SU-DHL-6 (cell line): Measurements from ENCODE around the gene ETV1.

Source experiments
- H2AFZ ChIP-seq: fragments of 200-600 bp; sonication (generic); 2 replicates; pipeline ENCODE4 v1.6.1; 2014; ENCODE audit warnings: low read depth, mild to moderate bottlenecking, moderate library complexity, mixed read lengths, antibody characterized with exemption, low read length; ENCODE audit not compliant: severe bottlenecking
- H3F3A ChIP-seq: fragments of 200-600 bp; shearing (Covaris generic); 2 replicates; pipeline ENCODE4 v1.6.0; 2016; ENCODE audit warnings: antibody characterized with exemption, mild to moderate bottlenecking; ENCODE audit not compliant: insufficient read depth
- H3K27ac ChIP-seq: fragments of 200-600 bp; sonication (generic); 2 replicates; pipeline ENCODE4 v1.5.1; 2016; ENCODE audit warnings: low read depth, mild to moderate bottlenecking, low read length, moderate library complexity, mixed read lengths
- H3K27me3 ChIP-seq: fragments of 200-600 bp; sonication (generic), shearing (Covaris generic); 2 replicates; pipeline ENCODE4 v1.6.0; 2014; ENCODE audit warnings: mild to moderate bottlenecking, low read length
- H3K36me3 ChIP-seq: fragments of 200-600 bp; sonication (generic); 2 replicates; pipeline ENCODE4 v1.6.1; 2014; ENCODE audit warnings: mild to moderate bottlenecking, low read length, mixed read lengths
- H3K4me2 ChIP-seq: fragments of 300-600, 200-600 bp; shearing (Covaris generic), sonication (generic); 2 replicates; pipeline ENCODE4 v1.6.0; 2014; ENCODE audit warnings: low read length, low read depth, mild to moderate bottlenecking; ENCODE audit not compliant: poor library complexity, severe bottlenecking
- H3K4me3 ChIP-seq: fragments of 200-600 bp; sonication (generic); 2 replicates; pipeline ENCODE4 v1.5.1; 2014; ENCODE audit warnings: antibody characterized with exemption, low read length, mild to moderate bottlenecking, mixed read lengths; ENCODE audit not compliant: insufficient read depth, poor library complexity, severe bottlenecking
- H3K79me2 ChIP-seq: fragments of 200-600 bp; sonication (generic); 2 replicates; pipeline ENCODE4 v1.6.1; 2014; ENCODE audit warnings: mild to moderate bottlenecking, low read length, moderate library complexity; ENCODE audit not compliant: insufficient read depth
- H3K9ac ChIP-seq: fragments of 200-600 bp; sonication (generic); 2 replicates; pipeline ENCODE4 v1.7.0; 2014; ENCODE audit warnings: mild to moderate bottlenecking, low read length
- H3K9me2 ChIP-seq: fragments of 200-600 bp; sonication (generic); replicated peaks from 2 replicates; pipeline ENCODE4 v1.6.1; 2014; ENCODE audit warnings: low read length; ENCODE audit not compliant: insufficient read depth
- H3K9me3 ChIP-seq: fragments of 200-600 bp; sonication (generic); 2 replicates; pipeline ENCODE4 v1.6.1; 2014; ENCODE audit warnings: low read length, mixed read lengths; ENCODE audit not compliant: insufficient read depth
- H4K20me1 ChIP-seq: fragments of 200-600 bp; sonication (generic); 2 replicates; pipeline ENCODE4 v1.6.1; 2014; ENCODE audit warnings: low read depth, mild to moderate bottlenecking, antibody characterized with exemption, low read length, moderate library complexity, mixed read lengths
- EZH2phosphoT487 ChIP-seq: fragments of 200-600 bp; sonication (generic), shearing (Covaris generic); conservative IDR thresholded peaks from 2 replicates; pipeline ENCODE4 v1.6.1; 2018; ENCODE audit warnings: mild to moderate bottlenecking, antibody characterized with exemption, low read length, moderate library complexity, mixed read lengths
- TF ChIP-seq, protein P1 (sequence below): fragments of 200-600 bp; sonication (generic); IDR thresholded peaks from one replicate; pipeline ENCODE4 v1.5.1; 2017; ENCODE audit warnings: antibody characterized with exemption, mild to moderate bottlenecking, low read length, moderate library complexity; ENCODE audit not compliant: insufficient read depth, poor library complexity, severe bottlenecking

Gene ETV1

DNA sequence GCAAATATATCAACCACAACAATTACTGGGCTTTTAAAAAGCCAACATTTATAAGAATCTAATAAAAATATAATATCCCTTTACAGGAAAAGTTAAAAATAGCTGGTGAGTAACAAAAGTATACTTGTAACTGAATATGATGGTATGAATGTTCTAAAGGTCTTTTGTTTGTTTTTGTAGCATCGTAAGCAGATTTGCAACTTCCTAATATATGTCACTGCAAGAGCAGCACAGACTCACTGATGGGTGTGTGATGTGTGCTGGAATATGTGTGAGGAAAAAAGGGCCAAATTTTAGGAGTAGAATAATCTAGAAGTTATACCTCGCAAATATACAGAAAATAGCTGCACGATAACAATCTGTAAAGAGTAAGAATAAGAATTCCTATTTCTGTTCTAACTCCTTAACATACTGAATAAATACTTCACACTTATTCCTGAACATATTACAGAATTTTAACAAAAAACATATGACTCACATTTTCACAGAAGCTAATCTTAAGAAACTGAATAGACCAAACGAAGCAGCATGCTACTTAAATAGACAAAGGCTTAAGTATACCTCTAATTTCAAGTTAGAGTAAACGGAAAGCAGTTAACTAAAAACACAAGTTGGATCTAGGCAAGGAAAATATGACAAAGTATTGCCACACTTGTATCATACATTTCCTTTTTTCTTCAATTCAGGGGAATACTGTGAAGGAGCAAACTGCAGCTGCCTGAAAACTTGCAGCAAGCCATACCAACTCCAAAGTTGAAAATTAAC lies 9.6 kb downstream of the ETV1 start:
- Histone ChIP-seq H3K27me3 (no peaks in the 10 kb centered on the region), H3K9me3 (no peaks in the 10 kb centered on the region), H3K36me3 (no peaks in the 10 kb centered on the region), H3K4me2 (no peak overlapping the region), H2AFZ (no peak overlapping the region), H3F3A (no peaks in the 10 kb centered on the region), H4K20me1 (no peaks in the 10 kb centered on the region; the same call in 1 of the 2 replicates), H3K4me3 (no peak overlapping the region), H3K9ac (no peak overlapping the region), H3K27ac (no peak overlapping the region), H3K79me2 (no peaks in the 10 kb centered on the region), H3K9me2 (no peaks in the 10 kb centered on the region)
- no peak for TF ChIP-seq EZH2phosphoT487
- TF ChIP-seq, protein P1, sequence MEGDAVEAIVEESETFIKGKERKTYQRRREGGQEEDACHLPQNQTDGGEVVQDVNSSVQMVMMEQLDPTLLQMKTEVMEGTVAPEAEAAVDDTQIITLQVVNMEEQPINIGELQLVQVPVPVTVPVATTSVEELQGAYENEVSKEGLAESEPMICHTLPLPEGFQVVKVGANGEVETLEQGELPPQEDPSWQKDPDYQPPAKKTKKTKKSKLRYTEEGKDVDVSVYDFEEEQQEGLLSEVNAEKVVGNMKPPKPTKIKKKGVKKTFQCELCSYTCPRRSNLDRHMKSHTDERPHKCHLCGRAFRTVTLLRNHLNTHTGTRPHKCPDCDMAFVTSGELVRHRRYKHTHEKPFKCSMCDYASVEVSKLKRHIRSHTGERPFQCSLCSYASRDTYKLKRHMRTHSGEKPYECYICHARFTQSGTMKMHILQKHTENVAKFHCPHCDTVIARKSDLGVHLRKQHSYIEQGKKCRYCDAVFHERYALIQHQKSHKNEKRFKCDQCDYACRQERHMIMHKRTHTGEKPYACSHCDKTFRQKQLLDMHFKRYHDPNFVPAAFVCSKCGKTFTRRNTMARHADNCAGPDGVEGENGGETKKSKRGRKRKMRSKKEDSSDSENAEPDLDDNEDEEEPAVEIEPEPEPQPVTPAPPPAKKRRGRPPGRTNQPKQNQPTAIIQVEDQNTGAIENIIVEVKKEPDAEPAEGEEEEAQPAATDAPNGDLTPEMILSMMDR, result no peak

DNA sequence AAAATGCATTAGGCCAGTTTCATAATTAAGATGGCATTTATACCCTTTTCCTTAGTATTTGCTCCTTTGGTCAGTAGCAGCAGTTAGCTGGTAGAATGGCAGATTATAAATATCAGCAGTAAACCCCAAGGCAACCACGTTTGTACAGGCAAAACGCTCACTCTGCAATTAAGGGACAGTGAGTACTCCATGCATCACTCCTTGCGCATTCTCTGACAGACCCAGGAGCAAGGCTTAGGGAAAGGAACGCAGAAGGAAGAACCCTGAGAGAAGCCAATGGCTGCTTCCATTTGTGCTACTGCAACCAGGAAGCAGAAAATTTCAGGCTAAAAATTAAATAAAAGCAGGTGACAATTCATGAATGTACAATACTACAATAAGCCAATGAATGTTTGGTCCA lies 12.9 kb downstream of the ETV1 start:
- no peak overlapping the region for H3K4me2 ChIP-seq
- H3K4me3 ChIP-seq, result no peak overlapping the region
- H2AFZ ChIP-seq, result no peak overlapping the region
- H3K9me2 ChIP-seq, result no peaks in the 10 kb centered on the region
- no peak overlapping the region for H3K9ac ChIP-seq
- no peak overlapping the region for H3K27ac ChIP-seq
- TF ChIP-seq, protein P1, result no peak
- no peak for TF ChIP-seq EZH2phosphoT487
- H3K9me3 ChIP-seq, result no peaks in the 10 kb centered on the region
- H3F3A ChIP-seq, result no peaks in the 10 kb centered on the region
- no peaks in the 10 kb centered on the region for H3K36me3 ChIP-seq
- no peaks in the 10 kb centered on the region for H4K20me1 ChIP-seq
- H3K27me3 ChIP-seq, result no peaks in the 10 kb centered on the region
- no peaks in the 10 kb centered on the region for H3K79me2 ChIP-seq

DNA sequence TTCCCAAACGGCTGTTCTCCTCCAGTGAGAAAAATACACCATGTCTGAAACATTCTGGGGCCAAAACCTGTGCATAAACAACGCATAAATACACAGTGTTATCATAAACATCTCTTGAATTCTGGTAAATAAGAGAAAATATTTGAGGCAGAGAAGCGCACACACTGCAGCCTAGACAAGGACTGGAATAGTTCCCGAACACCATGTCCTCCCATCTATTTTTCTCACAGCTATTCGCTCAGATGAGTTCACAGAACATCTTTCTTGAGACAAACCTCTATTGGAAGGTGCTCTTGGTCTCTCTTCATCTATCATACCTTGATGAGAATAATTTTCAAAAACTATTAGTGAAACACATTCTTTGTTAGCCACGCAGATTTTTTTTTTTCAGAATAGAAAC lies 24.4 kb downstream of the ETV1 start:
- no peak overlapping the region for H2AFZ ChIP-seq
- no peaks in the 10 kb centered on the region for H3K27me3 ChIP-seq
- no peaks in the 10 kb centered on the region for H3K79me2 ChIP-seq
- no peak overlapping the region for H3K9ac ChIP-seq
- no peak overlapping the region for H3K4me2 ChIP-seq
- H3K36me3 ChIP-seq, result no peaks in the 10 kb centered on the region
- TF ChIP-seq, protein P1, result no peak
- no peak for TF ChIP-seq EZH2phosphoT487
- no peaks in the 10 kb centered on the region for H4K20me1 ChIP-seq
- H3K4me3 ChIP-seq, result no peak overlapping the region
- no peaks in the 10 kb centered on the region for H3F3A ChIP-seq
- no peaks in the 10 kb centered on the region for H3K9me2 ChIP-seq
- H3K9me3 ChIP-seq, result no peaks in the 10 kb centered on the region
- no peak overlapping the region for H3K27ac ChIP-seq
